Mesenchymal stem cell (in vitro differentiated cells and primary cell): ENCODE data around the gene PEMT.

Source experiments
- DNase-seq: peaks from one replicate; pipeline ENCODE4 v3.0.0-alpha.2; 2013
- H2AFZ ChIP-seq: one replicate; pipeline ENCODE4 v1.6.1; 2013; ENCODE audit warnings: low read depth, mild to moderate bottlenecking, control low read depth, inconsistent platforms, low read length, moderate library complexity
- H2AK5ac ChIP-seq: 2 replicates; pipeline ENCODE4 v1.6.1; 2013; ENCODE audit warnings: low read length, moderate library complexity, mild to moderate bottlenecking, inconsistent platforms; ENCODE audit not compliant: severe bottlenecking
- H2BK120ac ChIP-seq: one replicate; pipeline ENCODE4 v1.6.1; 2013; ENCODE audit warnings: low read depth, mild to moderate bottlenecking, inconsistent platforms, low read length, moderate library complexity
- H2BK12ac ChIP-seq, 2 experiments: one replicate each; pipeline ENCODE4 v1.6.1; 2013; ENCODE audit warnings: inconsistent platforms in 2 of 2, low read length in 2 of 2, mild to moderate bottlenecking in 2 of 2, moderate library complexity in 2 of 2, control low read depth in 1 of 2
- H2BK15ac ChIP-seq: one replicate; pipeline ENCODE4 v1.6.1; 2013; ENCODE audit warnings: mild to moderate bottlenecking, low read depth, inconsistent platforms; ENCODE audit not compliant: poor library complexity, severe bottlenecking
- H2BK5ac ChIP-seq: 2 replicates; pipeline ENCODE4 v1.6.1; 2013; ENCODE audit warnings: low read depth, mild to moderate bottlenecking, low read length, control low read depth, inconsistent platforms; ENCODE audit not compliant: poor library complexity, severe bottlenecking
- H3K14ac ChIP-seq, 2 experiments: one replicate each; pipeline ENCODE4 v1.6.1; 2013; ENCODE audit warnings: inconsistent platforms in 2 of 2, low read length in 2 of 2, control low read depth in 1 of 2, mild to moderate bottlenecking in 1 of 2, moderate library complexity in 1 of 2
- H3K18ac ChIP-seq, 2 experiments: one replicate each; pipeline ENCODE4 v1.6.1; 2013; ENCODE audit warnings: inconsistent platforms in 2 of 2, low read length in 2 of 2, control low read depth in 1 of 2, low read depth in 1 of 2, mild to moderate bottlenecking in 1 of 2
- H3K23ac ChIP-seq, 2 experiments: one replicate each; pipeline ENCODE4 v1.6.1; 2013; ENCODE audit warnings: inconsistent platforms in 2 of 2, low read length in 2 of 2, mild to moderate bottlenecking in 2 of 2, moderate library complexity in 2 of 2, control low read depth in 1 of 2
- H3K27ac ChIP-seq: 2 replicates; pipeline ENCODE4 v1.5.1; 2013; ENCODE audit warnings: mild to moderate bottlenecking, moderate library complexity, low read length, control low read depth, inconsistent platforms; ENCODE audit not compliant: poor library complexity, severe bottlenecking
- H3K27me3 ChIP-seq, 2 experiments: 2 replicates each; pipeline versions ENCODE4 v1.6.1 to v1.7.0; 2013; ENCODE audit warnings: low read length in 2 of 2, mild to moderate bottlenecking in 2 of 2, moderate library complexity in 2 of 2, control low read depth in 1 of 2, inconsistent platforms in 1 of 2; ENCODE audit not compliant: control insufficient read depth in 1 of 2, insufficient read depth in 1 of 2
- H3K36me3 ChIP-seq, 2 experiments: 2 replicates each; pipeline versions ENCODE4 v1.6.1 to v1.7.0; 2013; ENCODE audit warnings: low read length in 2 of 2, control low read depth in 1 of 2, inconsistent platforms in 1 of 2, low read depth in 1 of 2, mild to moderate bottlenecking in 1 of 2; ENCODE audit not compliant: insufficient read depth in 2 of 2, control insufficient read depth in 1 of 2
- H3K4ac ChIP-seq, 2 experiments: one replicate each; pipeline ENCODE4 v1.6.1; 2013; ENCODE audit warnings: inconsistent platforms in 2 of 2, low read length in 2 of 2, mild to moderate bottlenecking in 2 of 2, moderate library complexity in 2 of 2, control low read depth in 1 of 2, low read depth in 1 of 2
- H3K4me1 ChIP-seq: 2 replicates; pipeline ENCODE4 v1.6.1; 2013; ENCODE audit warnings: low read depth, low read length, control low read depth; ENCODE audit not compliant: control insufficient read depth, insufficient read depth
- H3K4me2 ChIP-seq: 2 replicates; pipeline ENCODE4 v1.6.1; 2013; ENCODE audit warnings: low read length, mild to moderate bottlenecking, inconsistent platforms; ENCODE audit not compliant: poor library complexity, severe bottlenecking
- H3K4me3 ChIP-seq, 2 experiments: 2 replicates each; pipeline versions ENCODE4 v1.5.1 to v1.7.0; 2013; ENCODE audit warnings: low read length in 2 of 2, mild to moderate bottlenecking in 2 of 2, control low read depth in 1 of 2, low read depth in 1 of 2; ENCODE audit not compliant: insufficient read depth in 1 of 2
- H3K79me1 ChIP-seq: replicated peaks from 2 replicates; pipeline ENCODE4 v1.6.1; 2013; ENCODE audit warnings: mild to moderate bottlenecking, control low read depth, low read length, inconsistent platforms; ENCODE audit not compliant: poor library complexity, severe bottlenecking
- H3K9ac ChIP-seq: 2 replicates; pipeline ENCODE4 v1.7.0; 2013; ENCODE audit warnings: mild to moderate bottlenecking, low read length, moderate library complexity
- H3K9me3 ChIP-seq: 2 replicates; pipeline ENCODE4 v1.7.0; 2013; ENCODE audit warnings: mild to moderate bottlenecking, low read length; ENCODE audit not compliant: control insufficient read depth
- H4K8ac ChIP-seq: one replicate; pipeline ENCODE4 v1.6.1; 2013; ENCODE audit warnings: inconsistent platforms, mild to moderate bottlenecking, low read length, moderate library complexity
- H4K91ac ChIP-seq: one replicate; pipeline ENCODE4 v1.6.1; 2013; ENCODE audit warnings: mild to moderate bottlenecking, low read length, inconsistent platforms
- WGBS: methylation state at CpG from one replicate; pipeline ENCODE4 v1.1.7; 2013; ENCODE audit warnings: mixed read lengths; 5-methylcytosine and 5-hydroxymethylcytosine counted together

The PEMT gene

DNA sequence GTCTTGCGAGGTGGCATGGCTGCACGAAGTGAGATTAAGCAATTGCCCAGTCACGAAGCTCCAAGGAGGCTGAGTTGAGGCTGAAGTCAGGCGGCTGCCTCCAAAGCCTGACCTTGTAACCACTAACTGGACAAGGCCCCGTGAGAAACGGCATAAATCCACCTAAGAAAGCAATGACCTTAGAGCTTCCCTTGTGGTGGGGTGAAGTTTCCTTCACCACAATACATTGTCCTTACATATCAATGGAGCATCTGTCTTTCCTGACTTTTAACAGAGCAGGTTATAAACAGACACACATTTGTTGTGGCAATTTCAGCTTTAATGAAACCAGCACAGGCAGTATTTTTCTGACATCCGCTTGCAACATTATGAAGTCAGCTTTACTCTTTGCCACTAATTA is 117.2 kb downstream of the PEMT start:
- Histone ChIP-seq H2BK5ac (no peak overlapping the region), H2BK120ac (no peak overlapping the region), H3K4me3 (no peak overlapping the region), H2AK5ac (no peak overlapping the region), H3K36me3 (no peaks in the 10 kb centered on the region), H3K9me3 (no peaks in the 10 kb centered on the region), H2BK15ac (no peak overlapping the region), H3K18ac (no peak overlapping the region), H3K4me2 (no peak overlapping the region), H2AFZ (no peak overlapping the region), H3K9ac (no peak overlapping the region), H4K91ac (no peak overlapping the region), H3K4ac (no peak overlapping the region), H4K8ac (no peak overlapping the region), H3K23ac (no peak overlapping the region), H3K4me1 (peaks cover 2% of the 10 kb centered on the region), H3K27ac (no peak overlapping the region), H2BK12ac (no peak overlapping the region), H3K79me1 (peaks cover 8% of the 10 kb centered on the region), H3K27me3 (peaks cover 23 to 30% of the 10 kb centered on the region in 2 experiments), H3K14ac (no peak overlapping the region)
- no peak for DNase-seq
- WGBS: 88% methylated on average over 7 of the region's 7 CpGs

DNA sequence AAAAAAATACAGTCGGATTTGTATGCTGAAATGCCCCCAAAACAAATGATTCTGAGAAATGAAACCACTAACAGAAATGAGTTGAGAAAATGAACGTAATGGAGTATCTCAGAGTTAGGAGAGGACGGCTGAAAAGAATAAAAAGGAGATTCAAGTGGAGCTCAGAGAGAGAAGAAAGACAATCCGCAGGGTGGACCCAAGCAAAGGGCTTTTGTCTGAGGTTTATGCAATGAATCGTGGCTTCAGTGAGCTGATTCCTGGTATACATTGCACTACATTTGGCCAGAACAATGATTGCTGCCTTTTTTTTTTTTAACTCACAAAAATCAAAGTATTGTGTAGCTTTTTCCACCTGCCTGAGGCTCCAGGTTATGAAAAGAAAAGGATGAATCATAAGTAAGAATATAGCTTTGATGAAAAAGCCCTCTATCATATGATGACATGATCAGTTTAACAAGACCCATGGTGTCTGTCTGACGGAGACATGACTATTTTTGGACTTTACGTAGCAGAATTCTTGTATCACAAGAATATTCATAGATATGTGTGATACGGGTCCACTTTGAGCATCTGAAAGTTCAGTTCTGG is 119.1 kb downstream of the PEMT start:
- no peak for DNase-seq
- peaks cover 4% of the 10 kb centered on the region for H3K79me1 ChIP-seq
- H2AFZ ChIP-seq: no peak overlapping the region
- 75% methylated on average over 7 of the region's 8 CpGs for WGBS
- H4K8ac ChIP-seq: no peak overlapping the region
- H2BK120ac ChIP-seq: no peak overlapping the region
- H2AK5ac ChIP-seq: no peak overlapping the region
- no peak overlapping the region for H3K14ac ChIP-seq
- no peak overlapping the region for H3K23ac ChIP-seq
- no peak overlapping the region for H2BK12ac ChIP-seq
- H4K91ac ChIP-seq: no peak overlapping the region
- H3K27ac ChIP-seq: no peak overlapping the region
- H3K18ac ChIP-seq: no peak overlapping the region
- no peaks in the 10 kb centered on the region for H3K4me1 ChIP-seq
- no peaks in the 10 kb centered on the region for H3K9me3 ChIP-seq
- H2BK5ac ChIP-seq: no peak overlapping the region
- no peak overlapping the region for H3K4ac ChIP-seq
- H2BK15ac ChIP-seq: no peak overlapping the region
- no peak overlapping the region for H3K4me2 ChIP-seq
- peak overlapping the region; percentile 36 for H3K9ac ChIP-seq
- no peaks in the 10 kb centered on the region for H3K36me3 ChIP-seq
- peaks cover 26 to 36% of the 10 kb centered on the region in 2 experiments for H3K27me3 ChIP-seq
- H3K4me3 ChIP-seq: peak overlapping the region in 1 of 2 experiments; percentile 41

DNA sequence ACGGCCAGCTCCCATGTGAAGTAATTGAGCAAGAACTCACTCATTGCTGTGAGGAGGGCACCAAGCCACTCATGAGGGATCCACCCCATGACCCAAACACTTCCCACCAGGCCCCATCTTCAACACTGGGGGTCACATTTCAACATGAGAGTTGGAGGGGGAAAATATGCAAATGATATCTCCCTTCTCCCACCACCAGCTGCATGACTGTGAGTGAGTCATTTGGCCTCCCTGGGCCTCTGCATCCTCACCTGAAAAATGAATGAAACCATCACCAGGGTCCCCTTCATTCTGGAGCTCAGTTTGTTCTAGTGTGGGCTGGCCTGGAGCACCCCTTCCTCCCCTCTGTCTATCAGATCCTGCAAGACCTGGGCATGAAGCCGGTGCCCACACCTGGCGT is 121.5 kb downstream of the PEMT start:
- Histone ChIP-seq H3K79me1 (no peaks in the 10 kb centered on the region), H2BK120ac (no peak overlapping the region), H2AK5ac (no peak overlapping the region), H2AFZ (no peak overlapping the region), H2BK12ac (no peak overlapping the region), H3K4ac (no peak overlapping the region), H3K14ac (no peak overlapping the region), H3K4me1 (no peaks in the 10 kb centered on the region), H3K18ac (no peak overlapping the region), H3K23ac (no peak overlapping the region), H3K9ac (no peak overlapping the region), H2BK15ac (no peak overlapping the region), H3K27ac (no peak overlapping the region), H3K4me2 (no peak overlapping the region), H4K8ac (no peak overlapping the region), H4K91ac (no peak overlapping the region), H3K9me3 (no peaks in the 10 kb centered on the region), H3K36me3 (no peaks in the 10 kb centered on the region), H2BK5ac (no peak overlapping the region), H3K4me3 (no peak overlapping the region), H3K27me3 (peaks cover 30 to 49% of the 10 kb centered on the region in 2 experiments)
- DNase-seq: no peak
- WGBS: 91% methylated on average over 2 of the region's 3 CpGs

DNA sequence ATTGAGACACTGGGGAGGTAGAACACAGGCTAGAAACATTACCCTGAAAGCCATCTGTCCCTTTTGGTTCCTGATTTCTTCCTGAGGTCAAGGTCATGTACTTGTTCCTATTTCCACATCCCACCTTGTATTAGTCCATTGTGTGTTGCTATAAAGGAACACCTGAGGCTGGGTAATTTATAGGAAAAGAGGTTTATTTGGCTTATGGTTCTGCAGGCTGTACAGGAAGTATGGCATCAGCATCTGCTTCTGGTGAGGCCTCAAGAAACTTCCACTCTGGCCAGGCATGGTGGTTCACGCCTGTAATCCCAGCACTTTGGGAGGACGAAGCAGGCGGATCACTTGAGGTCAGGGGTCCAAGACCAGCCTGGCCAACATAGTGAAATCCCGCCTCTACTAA is 122.2 kb downstream of the PEMT start:
- H3K23ac ChIP-seq: no peak overlapping the region
- no peak overlapping the region for H3K14ac ChIP-seq
- H3K27ac ChIP-seq: no peak overlapping the region
- H2AFZ ChIP-seq: no peak overlapping the region
- no peaks in the 10 kb centered on the region for H3K36me3 ChIP-seq
- no peak overlapping the region for H4K8ac ChIP-seq
- no peaks in the 10 kb centered on the region for H3K9me3 ChIP-seq
- no peak overlapping the region for H2BK12ac ChIP-seq
- H3K4me3 ChIP-seq: no peak overlapping the region
- no peak overlapping the region for H2BK15ac ChIP-seq
- H2BK120ac ChIP-seq: no peak overlapping the region
- H4K91ac ChIP-seq: no peak overlapping the region
- H2AK5ac ChIP-seq: no peak overlapping the region
- peaks cover 36 to 55% of the 10 kb centered on the region in 2 experiments for H3K27me3 ChIP-seq
- H2BK5ac ChIP-seq: no peak overlapping the region
- no peaks in the 10 kb centered on the region for H3K79me1 ChIP-seq
- H3K9ac ChIP-seq: no peak overlapping the region
- H3K18ac ChIP-seq: no peak overlapping the region
- no peaks in the 10 kb centered on the region for H3K4me1 ChIP-seq
- no peak overlapping the region for H3K4ac ChIP-seq
- no peak overlapping the region for H3K4me2 ChIP-seq
- WGBS: 91% methylated on average over 4 of the region's 4 CpGs
- DNase-seq: no peak
